ENCODE results near the gene PHLDA3.
A peak's percentile ranks its signal among the peaks of the same experiment; 100 is the strongest.
"Not testable (repeated sequence)": the region's sequence is repeated elsewhere in the genome, so short reads cannot be mapped to it uniquely, and the experiment has no call there.

Gene PHLDA3

DNA sequence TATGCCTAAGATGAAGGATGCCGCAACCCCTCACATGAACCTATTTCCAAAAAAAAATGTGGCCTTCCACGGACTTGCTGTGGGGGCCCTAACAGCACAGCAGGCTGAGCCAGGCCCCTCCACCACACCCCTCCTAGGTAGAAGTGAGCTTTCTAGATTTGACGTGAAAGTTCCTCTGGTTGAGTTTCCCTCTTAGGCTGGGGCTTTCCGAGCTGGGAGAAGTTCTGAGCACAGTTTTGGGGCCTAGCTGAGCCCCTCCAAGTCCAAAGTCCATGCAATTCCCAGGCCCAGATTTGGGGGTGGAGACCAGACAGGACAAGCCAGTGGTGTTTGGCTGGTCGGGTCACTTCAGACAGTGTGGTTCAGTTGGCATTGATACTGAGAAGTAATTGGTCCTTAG is 13.8 kb upstream of the PHLDA3 start:
- Histone ChIP-seq H3K4me3 (ENCODE audit: low read depth in 1 of 2, low read length in 1 of 2) (no peak overlapping the region), H3K4me1 (ENCODE audit: control insufficient read depth in 1 of 2, insufficient read depth in 1 of 2, low read depth in 1 of 2, low read length in 1 of 2) (peaks cover 21 to 23% of the 10 kb centered on the region in 2 experiments), H3K9me3 (no peaks in the 10 kb centered on the region), H3K27me3 (peaks cover 18% of the 10 kb centered on the region), H3K27ac (no peak overlapping the region), H3K36me3 (peaks cover 43% of the 10 kb centered on the region)
- TF ChIP-seq, protein P1, sequence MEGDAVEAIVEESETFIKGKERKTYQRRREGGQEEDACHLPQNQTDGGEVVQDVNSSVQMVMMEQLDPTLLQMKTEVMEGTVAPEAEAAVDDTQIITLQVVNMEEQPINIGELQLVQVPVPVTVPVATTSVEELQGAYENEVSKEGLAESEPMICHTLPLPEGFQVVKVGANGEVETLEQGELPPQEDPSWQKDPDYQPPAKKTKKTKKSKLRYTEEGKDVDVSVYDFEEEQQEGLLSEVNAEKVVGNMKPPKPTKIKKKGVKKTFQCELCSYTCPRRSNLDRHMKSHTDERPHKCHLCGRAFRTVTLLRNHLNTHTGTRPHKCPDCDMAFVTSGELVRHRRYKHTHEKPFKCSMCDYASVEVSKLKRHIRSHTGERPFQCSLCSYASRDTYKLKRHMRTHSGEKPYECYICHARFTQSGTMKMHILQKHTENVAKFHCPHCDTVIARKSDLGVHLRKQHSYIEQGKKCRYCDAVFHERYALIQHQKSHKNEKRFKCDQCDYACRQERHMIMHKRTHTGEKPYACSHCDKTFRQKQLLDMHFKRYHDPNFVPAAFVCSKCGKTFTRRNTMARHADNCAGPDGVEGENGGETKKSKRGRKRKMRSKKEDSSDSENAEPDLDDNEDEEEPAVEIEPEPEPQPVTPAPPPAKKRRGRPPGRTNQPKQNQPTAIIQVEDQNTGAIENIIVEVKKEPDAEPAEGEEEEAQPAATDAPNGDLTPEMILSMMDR (IDR thresholded peaks at IDR 0.05): no peak

DNA sequence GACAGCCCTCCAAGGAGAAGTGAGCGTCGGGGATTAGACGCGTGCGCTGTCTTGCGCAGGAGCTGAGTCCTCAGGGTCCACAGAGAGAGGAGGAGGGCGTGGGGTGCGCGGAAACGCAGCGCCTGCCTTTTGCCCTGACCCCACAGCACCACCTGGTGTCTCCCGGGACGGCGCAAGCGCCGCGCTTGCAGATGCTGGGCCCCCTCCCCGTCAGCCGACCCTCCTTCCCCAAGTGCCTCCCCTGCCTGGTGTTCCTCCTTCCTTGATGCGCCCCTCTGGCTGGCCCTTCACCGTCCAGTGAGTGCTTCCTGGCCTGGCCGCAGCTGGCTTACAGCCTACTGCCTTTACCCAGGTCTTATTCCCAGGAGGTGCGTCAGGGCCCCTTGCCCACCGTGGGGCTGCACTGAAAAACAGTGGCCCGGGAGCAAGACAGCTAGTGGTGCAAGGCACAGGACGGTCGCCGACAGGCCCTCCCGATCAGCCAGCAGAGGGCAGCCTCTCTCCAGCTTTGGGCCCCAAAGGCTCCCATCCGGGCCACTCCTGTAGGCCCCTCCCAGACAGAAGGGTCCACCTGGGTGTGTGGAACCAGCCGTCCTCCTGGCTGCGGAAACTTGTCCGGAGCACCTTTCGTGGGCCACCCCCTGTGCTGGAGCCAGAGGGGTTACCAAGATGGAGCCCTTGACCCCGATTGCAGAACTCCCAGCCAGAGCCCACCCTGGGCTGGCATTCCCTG is 12.9 kb upstream of the PHLDA3 start:
- Histone ChIP-seq H3K4me1 (ENCODE audit: control insufficient read depth in 1 of 2, insufficient read depth in 1 of 2, low read depth in 1 of 2, low read length in 1 of 2) (peaks cover 21 to 23% of the 10 kb centered on the region in 2 experiments), H3K27me3 (peaks cover 18% of the 10 kb centered on the region), H3K4me3 (ENCODE audit: low read depth in 1 of 2, low read length in 1 of 2) (peak overlapping the region; percentile 64 to 65), H3K27ac (no peak overlapping the region), H3K36me3 (peaks cover 34% of the 10 kb centered on the region), H3K9me3 (no peaks in the 10 kb centered on the region)
- TF ChIP-seq, protein P1 (IDR thresholded peaks at IDR 0.05): peak; percentile 72

DNA sequence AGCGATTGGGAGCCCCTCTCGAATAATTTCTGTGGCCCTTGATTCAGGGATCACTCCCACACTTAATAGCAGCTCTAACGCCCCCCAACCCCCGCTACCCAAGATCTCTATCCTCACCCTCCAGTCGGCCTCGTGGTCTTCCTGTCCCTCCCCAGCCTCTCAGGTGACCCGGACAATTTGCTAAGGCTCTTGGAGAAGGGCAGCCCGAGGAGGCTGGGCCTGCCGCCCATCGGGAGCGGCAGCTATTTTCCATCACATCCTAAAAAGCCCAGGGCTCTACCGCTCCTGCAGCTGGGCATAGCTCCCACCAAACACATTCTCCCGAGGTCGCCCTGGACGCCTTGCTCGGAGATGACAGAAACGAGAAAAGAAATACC is 12.0 kb upstream of the PHLDA3 start:
- Histone ChIP-seq H3K27ac (no peak overlapping the region), H3K4me3 (ENCODE audit: low read depth in 1 of 2, low read length in 1 of 2) (peak overlapping the region; percentile 64 to 65)

DNA sequence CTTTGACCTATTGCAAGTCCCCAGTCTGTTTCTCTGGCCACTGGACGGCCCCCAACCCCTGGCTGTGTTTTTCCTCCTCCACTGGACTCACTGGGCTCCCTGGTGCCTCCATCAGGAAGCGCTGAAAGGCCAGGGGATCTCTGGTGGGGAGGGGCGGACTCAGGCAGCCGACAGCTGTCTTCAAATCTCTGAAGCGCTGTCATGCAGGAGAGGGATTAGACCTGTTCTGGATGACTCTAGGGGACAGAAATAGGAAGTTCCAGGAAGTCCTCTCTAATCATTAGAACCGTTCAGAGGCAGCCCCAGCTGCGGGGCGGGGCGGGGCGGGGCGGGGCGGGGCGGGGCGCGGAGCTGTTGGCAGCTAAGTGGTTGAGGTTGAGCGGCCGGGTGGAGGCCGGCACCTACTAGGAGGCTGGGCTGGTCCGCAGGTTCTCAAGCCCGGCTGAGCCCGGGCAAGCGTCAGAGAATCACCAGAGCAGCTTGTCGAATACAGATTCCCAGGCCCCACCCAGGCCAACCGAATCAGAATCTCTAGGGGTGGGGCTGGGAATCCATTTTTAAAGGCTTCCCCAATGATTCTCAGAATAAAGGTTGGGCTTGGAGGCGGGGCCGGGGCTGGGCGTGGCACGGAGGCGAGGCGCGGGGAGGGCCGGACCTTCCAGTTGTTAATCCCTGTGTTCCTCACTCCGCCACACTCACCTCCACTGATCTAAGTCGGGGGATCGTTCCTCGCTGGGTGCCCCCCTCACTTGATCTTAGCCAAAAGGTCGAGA is 11.4 kb upstream of the PHLDA3 start:
- Histone ChIP-seq H3K27ac (peak overlapping the region; percentile 31), H3K27me3 (peaks cover 21% of the 10 kb centered on the region), H3K9me3 (no peaks in the 10 kb centered on the region), H3K4me1 (ENCODE audit: control insufficient read depth in 1 of 2, insufficient read depth in 1 of 2, low read depth in 1 of 2, low read length in 1 of 2) (peaks cover 31 to 33% of the 10 kb centered on the region in 2 experiments), H3K36me3 (peaks cover 21% of the 10 kb centered on the region), H3K4me3 (ENCODE audit: low read depth in 1 of 2, low read length in 1 of 2) (peak overlapping the region; percentile 64 to 65)
- TF ChIP-seq, protein P1 (IDR thresholded peaks at IDR 0.05): no peak

More for the DNA sequence above, 12.0 kb upstream of the PHLDA3 start:
- Histone ChIP-seq H3K27me3 (peaks cover 18% of the 10 kb centered on the region), H3K9me3 (no peaks in the 10 kb centered on the region), H3K4me1 (ENCODE audit: control insufficient read depth in 1 of 2, insufficient read depth in 1 of 2, low read depth in 1 of 2, low read length in 1 of 2) (peaks cover 28 to 29% of the 10 kb centered on the region in 2 experiments), H3K36me3 (peaks cover 27% of the 10 kb centered on the region)
- TF ChIP-seq, protein P1 (IDR thresholded peaks at IDR 0.05): no peak

DNA sequence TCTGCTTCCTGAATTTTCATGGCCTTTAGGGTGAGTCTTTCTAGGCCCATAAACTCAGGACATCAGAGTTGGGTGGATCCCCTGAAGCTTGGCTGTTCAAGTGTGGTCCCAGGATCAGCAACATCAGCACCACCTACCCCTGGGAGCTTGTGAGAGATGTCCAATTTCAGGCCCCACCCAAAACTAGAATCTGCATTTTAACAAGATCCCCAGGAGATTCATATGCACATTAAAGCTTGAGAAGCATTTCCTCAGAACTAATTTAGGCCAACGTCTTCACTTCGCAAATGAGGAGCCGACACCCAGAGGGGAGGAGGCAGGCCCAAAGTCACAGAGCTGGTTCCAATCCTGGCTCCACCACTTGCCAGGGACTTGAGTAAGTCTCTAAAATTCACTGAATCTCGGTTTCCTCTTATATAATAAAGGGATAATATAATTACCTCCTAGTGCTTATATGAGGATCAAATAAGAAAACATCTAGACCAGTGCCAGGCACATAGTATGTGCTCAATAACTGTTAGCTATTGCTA is 10.3 kb upstream of the PHLDA3 start:
- no peak overlapping the region for H3K4me3 ChIP-seq (ENCODE audit: low read depth in 1 of 2, low read length in 1 of 2)
- H3K27me3 ChIP-seq: peaks cover 33% of the 10 kb centered on the region
- peaks cover 31 to 33% of the 10 kb centered on the region in 2 experiments for H3K4me1 ChIP-seq (ENCODE audit: control insufficient read depth in 1 of 2, insufficient read depth in 1 of 2, low read depth in 1 of 2, low read length in 1 of 2)
- H3K9me3 ChIP-seq: no peaks in the 10 kb centered on the region
- TF ChIP-seq, protein P1 (IDR thresholded peaks at IDR 0.05): no peak
- no peak overlapping the region for H3K27ac ChIP-seq
- peaks cover 10% of the 10 kb centered on the region for H3K36me3 ChIP-seq

DNA sequence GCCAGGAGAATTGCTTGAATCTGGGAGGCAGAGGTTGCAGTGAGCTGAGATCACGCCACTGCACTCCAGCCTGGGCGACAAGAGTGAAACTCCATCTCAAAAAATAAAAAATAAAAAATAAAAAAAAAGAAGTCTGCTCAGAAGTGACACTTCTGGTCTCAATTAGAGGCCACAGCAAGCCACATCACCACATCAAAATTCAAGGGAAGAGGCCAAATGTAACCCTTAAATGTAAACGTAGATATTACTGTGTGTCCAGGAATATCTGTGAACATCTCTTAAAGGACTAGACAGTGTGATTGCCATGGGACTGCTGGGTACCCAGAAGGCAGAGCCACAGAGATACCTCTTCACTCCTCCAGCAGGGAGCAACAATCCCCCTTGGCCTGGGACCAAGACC is 9.7 kb upstream of the PHLDA3 start:
- Histone ChIP-seq H3K27me3 (peaks cover 39% of the 10 kb centered on the region), H3K4me1 (ENCODE audit: control insufficient read depth in 1 of 2, insufficient read depth in 1 of 2, low read depth in 1 of 2, low read length in 1 of 2) (peaks cover 31 to 33% of the 10 kb centered on the region in 2 experiments)
- not testable (repeated sequence) for H3K9me3 ChIP-seq; H3K36me3 ChIP-seq; H3K27ac ChIP-seq; H3K4me3 ChIP-seq (ENCODE audit: low read depth in 1 of 2, low read length in 1 of 2)

Data from neutrophil (primary cell).